ENCODE data around the gene NCF4.

NCF4 gene

DNA sequence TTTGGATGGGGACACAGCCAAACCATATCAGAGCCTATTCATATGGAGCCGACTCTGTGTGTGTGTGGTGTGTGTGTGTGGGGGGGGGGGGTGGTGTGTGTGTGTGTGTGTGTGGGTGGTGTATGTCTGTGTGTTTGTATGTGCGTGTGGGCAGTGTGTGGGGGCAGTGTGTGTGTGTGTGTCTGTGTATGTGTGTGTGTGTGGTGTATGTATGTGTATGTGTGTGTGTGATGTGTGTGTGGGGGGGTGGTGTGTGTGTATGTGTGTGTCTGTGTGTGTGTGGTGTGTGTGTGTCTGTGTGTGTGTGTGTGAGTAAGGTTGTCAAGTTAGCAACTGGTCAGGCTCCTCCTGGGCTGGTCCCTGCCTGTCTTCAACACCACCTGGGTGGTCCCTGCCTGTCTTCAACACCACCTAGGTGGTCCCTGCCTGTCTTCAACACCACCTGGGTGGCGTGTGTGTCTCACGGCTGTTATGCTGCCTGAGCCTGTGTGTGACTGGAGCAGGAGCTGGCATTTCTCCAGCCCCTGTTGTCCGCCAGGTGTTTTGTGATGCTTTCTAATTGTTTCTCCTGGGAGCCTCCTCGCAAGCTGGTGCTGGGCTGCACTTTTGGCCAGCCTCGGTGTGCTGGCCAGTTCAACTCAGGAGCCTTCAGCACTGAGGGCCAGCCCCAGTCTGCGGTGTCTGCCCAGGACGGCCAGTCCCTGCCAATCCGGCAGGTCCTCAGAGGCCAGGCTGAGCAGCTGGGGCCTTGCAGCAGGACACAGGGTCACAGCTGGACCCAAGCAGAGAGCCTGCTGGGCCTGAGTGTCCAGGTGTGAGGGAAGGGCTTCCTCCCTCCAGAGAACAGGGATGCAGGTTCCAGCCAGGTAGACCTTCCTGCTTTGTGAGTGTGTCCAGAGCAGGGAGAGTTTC, 22.4 kb upstream of the NCF4 start:
- no peak for DNase-seq (ENCODE audit: low spot score)

DNA sequence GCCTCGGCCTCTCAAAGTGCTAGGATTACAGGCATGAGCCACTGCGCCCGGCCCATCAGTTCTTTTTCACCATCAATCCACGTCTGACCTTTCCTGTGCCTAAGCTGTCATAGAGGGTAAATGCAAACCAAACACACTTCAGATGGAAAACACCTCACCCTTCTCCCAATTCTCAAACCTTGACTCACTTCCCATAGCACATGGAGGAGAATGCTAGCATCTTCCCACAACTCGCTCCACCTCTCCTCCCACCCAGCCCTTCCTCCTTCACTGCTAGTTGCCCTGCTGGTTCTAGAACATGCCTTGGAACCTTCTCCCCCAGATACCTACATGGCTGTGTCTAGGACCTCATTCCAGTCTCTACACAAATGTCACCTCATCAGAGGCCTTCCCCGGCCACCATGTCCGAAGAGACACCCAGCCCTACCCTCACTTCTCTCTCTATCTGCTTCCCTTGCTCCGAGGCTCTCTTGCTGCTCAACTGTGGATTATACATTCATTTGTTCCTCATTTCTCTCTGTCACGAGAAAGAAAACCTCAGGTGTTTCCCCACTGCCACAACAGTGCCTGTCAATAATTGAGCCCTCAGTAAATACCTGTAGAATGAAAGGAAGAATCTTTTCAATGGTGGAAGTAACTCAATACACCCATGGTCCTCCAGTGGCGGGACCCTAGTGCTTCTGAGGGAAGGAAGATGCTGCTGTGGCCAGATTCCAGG, 21.3 kb upstream of the NCF4 start:
- no peak for DNase-seq (ENCODE audit: low spot score)

DNA sequence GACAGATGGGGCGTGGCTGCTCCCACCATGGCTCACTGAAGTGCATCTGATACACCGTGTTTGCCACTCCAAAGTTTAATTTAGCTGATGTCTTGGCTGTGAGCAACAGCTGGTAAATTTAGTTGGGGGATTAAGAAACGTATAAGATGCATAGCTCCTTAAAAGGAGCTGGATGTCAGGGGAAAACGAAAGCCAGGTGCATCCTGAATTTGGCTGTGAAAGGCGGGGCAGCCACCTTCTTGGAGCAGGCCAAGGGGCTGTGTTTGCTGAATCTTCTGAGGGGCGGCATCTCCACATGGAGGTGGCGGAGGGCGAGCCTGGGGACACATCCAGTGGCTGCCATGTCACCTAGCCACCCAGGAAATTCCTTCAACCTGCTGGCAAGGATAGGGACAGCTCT, 20.7 kb upstream of the NCF4 start:
- no peak for DNase-seq (ENCODE audit: low spot score)

DNA sequence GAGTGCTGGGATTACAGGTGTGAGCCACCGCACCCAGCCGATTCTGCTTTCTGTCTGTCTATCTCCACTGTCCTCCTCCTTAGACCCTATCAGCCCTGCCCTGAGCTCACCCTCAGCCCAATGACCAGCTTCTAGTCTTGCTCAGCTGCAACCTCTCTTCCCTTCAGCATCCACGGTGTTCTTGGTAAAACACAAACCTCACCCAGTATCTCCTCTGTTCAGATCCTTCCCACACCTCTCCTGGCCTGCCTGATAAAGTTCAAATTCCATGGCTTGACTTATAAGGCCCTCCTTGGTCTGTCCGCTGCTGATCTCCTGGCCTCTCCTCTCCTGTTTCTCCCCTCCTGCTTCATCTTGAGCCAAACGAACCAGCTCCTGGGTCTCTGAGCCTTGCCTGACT, 14.5 kb upstream of the NCF4 start:
- DNase-seq (ENCODE audit: low spot score), result no peak

DNA sequence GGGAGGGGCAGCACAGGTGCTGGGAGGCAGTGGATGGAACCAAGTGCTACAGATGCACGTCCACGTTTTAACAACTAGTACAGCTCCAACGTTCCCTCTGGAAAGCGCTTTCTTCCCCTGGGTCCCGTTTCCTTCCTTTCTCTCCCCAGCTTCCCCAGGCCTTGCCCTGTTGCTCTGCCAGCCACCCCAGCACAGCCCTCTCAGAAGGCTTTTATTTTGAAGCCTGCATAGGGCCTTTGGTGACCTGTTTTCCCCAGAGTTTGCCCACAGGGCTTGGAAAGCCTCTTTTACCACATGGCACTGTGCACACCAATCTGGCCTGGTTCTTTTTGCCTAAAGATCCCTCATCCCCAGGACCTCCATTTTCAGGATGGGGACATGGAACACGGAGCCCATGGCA, 13.9 kb upstream of the NCF4 start:
- DNase-seq (ENCODE audit: low spot score), result no peak

DNA sequence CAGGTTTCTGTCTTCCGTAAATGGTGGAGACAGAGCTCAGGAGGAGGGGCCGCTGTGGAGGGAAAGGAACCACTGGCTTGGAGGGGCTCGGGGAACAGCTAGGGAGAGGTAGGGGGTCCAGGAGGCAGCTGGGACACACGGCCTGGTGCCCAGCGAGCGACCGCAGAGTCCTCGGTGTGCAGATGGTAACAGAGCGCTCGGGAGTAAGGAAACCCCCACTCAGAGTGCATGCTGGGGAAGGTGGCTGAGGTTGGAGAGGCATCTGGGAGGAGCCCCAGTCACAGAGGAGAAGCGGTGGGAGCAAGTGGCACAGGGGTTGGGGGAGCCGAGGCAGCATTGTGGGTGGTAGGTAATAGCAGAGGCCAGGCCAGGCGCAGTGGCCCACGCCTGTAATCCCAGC, 10.8 kb upstream of the NCF4 start:
- no peak for DNase-seq (ENCODE audit: low spot score)

DNA sequence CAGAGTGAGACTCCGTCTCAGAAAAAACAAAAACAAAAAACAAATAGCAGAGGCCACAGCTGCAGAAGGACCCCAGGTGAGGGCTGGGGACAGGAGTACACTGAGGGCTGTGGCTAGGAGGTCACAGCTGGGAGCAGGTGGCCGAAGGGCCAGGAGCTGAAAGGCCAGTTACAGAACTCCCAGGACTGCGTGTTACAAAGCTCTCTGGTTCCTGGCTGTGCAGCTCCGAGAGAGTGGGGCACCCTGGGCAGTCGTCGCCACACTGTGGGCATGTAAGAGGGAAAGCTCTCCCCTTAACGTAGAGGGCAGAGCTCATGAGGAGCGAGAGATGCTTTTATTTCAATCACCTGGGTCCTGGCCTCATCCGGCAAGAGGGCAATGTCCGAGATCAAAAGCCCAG, 10.1 kb upstream of the NCF4 start:
- no peak for DNase-seq (ENCODE audit: low spot score)

DNA sequence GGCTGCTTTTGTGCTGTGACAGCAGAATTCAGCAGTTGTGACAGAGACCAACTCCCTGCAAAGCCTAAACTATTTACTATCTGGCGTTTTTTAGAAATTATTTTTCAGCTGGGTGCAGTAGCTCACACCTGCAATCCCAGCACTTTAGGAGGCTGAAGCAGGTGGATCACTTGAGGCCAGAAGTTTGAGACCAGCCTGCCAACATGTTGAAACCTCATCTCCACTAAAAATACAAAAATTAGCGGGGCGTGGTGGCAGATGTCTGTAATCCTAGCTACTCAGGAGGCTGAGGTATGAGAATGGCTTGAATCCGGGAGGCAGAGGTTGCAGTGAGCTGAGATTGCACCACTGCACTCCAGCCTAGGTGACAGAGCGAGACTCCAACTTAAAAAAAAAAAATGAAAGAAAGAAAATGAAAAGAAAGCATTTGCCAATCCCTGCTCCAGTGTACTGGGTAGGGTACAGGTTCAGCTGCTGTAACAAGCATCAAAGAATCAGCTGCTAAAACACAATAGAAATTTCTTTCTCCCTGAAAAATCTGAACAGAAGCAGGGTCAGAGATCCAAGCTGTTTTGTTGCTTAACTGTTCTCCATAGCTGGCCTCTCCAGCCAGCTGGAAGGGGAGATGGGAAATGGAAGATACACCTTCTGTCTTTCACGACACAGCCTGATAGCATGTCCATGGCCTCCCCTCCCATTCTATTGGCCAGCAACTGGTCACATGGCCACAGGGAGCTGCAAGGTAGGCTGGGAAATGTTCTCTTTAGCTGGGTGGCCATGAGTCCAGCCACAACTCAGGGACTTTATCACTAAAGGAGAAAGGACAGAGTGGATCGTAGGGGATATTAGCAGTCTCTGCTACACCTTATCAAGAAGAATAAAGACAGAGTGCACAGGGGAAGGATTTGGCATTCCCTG, 8.5 kb upstream of the NCF4 start:
- DNase-seq (ENCODE audit: low spot score), result no peak

DNA sequence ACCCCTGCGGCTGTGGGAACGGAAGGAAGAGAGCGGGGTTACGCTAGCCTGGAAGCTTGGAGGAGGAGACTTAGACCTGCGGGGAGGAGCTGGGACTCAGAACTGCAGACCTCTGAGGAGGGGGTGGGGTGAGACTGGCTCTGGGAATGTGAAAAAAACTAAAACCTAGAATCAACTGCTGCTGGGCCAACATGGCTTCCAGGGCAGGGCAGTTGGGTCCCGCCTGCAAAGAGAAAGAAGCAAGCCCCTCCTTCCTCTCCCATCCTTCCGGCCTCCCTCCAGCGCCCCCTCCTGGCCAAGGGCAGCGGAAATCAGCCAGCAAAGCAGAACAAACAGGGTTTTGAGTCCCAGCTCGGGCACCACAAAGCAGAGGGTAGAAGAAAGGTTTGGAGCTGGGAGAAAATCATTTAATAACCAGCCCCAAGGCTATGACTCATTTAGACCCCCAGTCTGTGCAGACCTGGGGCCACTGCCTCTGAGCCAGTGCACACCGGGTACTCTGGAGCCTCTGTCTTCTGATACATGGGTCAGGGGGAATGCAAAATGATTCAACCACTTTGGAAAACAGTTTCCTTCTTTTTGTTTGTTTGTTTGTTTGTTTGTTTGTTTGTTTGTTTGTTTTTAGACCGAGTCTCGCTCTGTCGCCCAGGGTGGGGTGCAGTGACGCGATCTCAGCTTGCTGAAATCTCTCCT, 7.3 kb upstream of the NCF4 start:
- no peak for DNase-seq (ENCODE audit: low spot score)

DNA sequence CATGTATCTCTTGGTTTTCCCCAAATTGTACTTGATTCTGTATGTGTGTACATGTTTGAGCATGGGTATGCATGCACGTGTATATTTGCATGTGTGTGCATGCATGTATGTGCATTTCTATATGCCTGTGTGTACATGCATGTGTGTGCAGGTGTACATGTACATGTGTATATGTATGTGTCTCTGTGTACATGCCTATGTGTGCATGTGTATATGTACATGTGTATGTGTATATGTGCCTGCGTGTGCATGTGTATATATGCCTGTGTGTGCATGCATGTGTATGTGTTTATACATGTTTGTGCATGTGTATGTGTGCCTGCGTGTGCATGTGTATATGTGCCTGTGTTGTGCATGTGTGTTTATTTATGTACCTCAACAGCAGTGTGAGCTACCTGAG, 5.3 kb upstream of the NCF4 start:
- DNase-seq (ENCODE audit: low spot score), result no peak

DNA sequence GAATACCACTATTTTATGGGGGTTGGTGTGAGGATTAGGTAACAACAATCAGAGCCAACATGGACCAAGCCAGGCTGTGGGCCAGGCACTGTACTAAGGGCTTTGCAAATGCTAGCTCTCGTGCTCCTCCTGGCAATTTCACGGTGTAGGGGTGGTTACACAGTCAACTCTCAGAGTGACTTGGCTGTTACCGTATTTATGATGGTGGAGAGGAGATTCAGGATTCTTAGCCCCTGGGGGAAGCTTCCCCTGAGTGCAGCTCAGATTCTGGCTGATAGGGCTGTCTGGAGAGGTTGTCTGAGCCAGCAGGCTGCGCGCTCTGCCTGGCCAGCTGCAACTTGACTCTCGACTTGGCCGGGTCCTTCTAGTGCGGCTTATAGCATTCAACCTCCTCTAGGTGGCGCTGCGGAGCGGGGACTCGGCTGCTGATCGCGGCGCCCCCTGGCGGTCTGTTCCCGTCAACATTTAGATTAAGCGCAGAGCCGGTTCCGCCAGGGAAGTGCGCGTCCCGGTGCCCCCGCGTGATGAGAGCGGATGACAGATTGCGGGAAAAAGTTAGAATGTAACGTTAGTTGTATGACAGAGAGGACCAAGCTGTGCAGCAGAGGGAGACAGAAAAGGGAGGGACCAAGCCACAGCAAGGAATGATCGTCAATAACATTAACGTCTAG, 4.5 kb upstream of the NCF4 start:
- peak; percentile 93 for DNase-seq (ENCODE audit: low spot score)

DNA sequence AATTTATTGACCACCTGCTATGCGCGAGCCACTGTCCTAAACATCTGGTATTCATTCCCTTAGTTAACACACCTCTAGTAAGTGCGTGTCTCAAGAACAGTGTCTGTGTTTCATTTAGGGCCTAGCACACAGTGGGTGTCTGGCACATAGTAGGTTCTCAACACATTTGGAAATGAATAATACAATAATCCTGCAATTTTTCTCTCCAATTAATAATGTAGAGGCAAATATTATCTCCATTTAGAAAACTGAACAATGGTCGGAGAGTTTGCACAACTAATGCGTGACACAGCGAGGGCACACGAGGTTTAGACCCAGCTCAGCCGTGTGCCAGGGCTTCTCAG, 4.0 kb upstream of the NCF4 start:
- no peak for DNase-seq (ENCODE audit: low spot score)

DNA sequence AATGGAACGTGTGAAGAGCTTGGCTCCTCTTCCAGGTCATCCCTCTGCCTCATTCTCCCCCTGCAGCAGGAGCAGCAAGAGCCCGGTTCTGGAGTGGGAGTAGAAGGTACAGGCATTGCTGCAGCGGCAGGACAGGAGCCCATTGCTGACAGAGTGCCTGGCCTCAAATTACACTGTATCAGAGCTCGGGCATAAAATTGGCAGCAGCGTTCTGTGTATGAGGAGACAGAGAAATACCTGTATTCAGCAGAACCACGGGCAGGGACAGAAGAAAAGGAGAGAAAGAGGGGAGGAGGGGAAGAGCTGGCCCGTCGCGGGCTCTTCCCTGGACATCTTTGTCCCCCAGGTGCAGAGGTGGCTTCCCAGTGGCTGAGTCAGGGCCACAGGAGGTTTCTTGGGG, 2.6 kb upstream of the NCF4 start:
- DNase-seq (ENCODE audit: low spot score), result no peak

DNA sequence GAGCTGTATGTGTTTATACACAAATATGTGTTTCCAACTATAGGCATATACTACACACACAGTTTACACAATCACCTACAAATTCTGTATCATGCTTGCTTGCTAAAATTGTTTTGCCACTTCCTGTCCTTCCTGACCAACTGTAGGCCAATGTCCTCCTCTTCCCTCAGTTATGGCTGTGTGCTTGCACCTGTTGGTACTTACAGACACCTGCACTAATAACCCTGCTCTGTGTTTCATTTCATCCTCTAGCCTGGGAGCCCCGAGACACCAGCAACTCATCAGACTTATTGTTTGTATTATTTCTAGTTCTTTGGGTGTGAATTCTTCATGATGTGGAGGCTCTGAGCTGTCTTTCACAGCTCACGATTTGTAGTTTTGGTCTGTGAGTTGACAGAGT, 1.8 kb upstream of the NCF4 start:
- DNase-seq (ENCODE audit: low spot score), result no peak

DNA sequence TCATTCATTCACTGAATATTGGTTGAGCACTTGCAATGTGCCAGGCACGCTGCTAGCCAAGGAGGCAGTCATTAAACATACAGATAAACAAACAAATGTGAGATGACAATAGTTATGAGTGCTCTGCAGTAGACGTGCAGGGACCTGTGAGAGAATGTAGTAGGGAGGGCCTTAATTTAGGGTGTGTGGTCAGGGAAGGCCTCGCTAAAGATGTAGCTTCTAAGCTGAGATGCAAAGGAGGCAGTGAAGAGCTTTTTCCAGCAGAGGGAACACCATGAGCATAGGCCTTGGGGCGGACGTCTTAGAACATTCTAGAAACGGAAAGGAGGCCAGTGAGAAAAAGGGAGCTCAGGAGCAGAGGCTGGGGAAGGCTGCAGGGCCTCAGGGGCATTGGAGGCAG, 789 bp upstream of the NCF4 start:
- no peak for DNase-seq (ENCODE audit: low spot score)

DNA sequence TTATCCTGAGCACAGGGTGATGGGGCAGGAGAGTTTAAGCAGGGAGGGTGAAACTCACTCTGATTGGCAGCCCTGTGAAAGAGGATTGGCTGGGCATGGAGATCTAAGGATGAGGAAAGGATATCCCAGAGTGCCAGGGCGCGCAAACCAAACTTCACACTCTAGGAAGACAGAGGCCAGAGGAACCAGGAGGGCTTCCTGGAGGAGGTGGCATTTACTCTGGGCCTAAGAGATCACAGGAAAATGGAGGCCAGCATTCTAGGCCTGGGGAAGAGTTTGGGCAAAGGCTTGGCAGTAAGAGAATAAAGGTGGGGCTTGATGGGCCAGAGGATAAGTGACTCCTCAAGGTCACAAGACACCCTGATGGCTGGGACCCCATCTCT, 377 bp upstream of the NCF4 start:
- DNase-seq (ENCODE audit: low spot score), result no peak

DNA sequence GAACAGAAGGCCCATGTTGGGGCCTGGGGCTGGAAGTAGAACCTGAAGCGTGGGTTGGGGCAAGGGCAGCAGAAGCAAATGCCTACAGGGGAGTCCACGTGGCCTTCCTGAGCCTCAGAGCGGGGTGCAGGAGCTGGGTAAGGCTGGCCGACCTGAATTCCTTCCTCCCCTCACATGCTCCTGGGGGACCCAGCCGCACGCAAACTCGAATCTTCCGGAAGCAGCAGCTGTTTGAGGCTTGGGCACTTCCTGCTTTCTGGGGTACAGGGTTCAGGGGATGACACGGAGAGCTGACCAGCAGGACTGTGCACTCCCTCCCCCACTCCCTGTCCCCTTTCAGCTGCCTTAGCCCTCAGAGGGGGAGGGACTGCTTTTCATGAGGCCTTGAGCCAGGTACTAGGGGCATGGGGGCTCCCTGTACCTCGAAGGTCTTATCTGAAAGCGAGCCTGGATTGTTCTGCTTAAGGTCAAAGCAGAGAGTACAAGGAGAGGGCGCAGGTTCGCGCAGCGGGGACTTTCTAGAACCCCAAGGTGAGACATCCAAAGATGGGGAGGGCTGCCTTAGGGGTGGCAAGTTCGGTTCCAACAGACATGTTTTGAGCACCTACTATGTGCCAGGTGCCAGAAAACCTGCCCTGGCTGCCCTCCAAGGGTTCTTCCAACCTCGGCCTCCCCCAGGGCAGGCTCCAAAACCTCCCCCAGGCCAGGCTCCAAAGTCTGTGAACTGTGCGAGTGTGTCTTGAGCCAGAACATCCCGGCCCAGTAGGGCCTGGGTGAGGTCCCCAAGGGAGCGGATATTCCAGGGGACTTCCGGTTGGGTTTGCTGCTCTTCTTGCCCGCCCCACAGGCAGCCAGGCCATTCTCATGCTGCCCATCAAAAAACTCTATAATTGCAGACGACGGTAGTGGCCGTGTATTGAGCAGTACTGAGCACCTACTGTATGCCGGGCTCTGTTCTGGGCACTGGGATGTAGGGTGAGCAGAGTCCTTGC, 1.7 kb downstream of the NCF4 start:
- DNase-seq (ENCODE audit: low spot score), result peak; percentile 61

DNA sequence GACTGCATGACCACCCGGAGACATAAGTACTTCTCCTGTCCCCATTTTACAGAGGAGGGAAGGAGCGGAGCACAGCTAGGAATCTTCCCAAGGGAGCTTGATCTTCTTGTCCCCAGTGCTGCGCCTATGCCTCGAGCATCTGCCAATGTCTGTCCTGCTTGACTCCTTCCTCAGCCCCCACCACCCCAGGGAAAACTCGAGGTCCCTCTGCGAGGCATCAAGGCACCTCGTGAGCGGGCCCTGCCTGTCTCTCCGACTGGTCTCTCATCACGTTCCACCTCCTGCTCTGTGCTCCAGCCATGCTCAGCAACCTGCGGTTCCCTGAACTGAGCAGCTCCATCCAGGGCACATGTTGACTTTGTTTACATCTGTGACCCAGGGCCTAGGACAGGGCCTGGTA, 2.5 kb downstream of the NCF4 start:
- peak; percentile 41 for DNase-seq (ENCODE audit: low spot score)

DNA sequence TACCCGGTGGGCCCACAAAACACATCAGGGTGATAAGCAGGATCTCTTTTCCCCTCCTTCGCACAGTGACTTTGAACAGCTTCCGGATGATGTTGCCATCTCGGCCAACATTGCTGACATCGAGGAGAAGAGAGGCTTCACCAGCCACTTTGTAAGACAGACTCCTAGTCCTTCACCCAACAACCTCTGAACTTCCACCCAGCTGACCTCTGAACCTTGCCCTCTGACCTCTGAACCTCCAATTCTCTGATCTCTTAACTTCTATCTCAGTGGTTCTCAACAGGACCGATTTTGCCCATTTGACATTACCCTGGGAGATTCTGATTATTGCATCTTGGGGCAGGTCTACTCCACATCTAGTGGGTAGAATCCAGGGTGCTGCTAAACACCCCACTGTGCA, 3.2 kb downstream of the NCF4 start:
- DNase-seq (ENCODE audit: low spot score), result peak; percentile 34

All from left forelimb (tissue), 1 donor.